K562 (cell line): ENCODE results near the gene PPP1R12B.

ENCODE experiments used
- POLR2A ChIP-seq: fragments of 450-650 bp; conservative IDR thresholded peaks from 2 replicates; pipeline ENCODE4 v1.6.1; 2016
- TF ChIP-seq, protein P1 (sequence below): fragments of 450-650 bp; IDR thresholded peaks from 2 replicates; pipeline ENCODE4 v1.6.1; 2016
- TF ChIP-seq, protein P2 (sequence below): sonication (generic); formaldehyde crosslinking; IDR thresholded peaks from 2 replicates; pipeline ENCODE4 v1.8.0; 2023; ENCODE audit warnings: mild to moderate bottlenecking, missing genetic modification reagents

DNA sequence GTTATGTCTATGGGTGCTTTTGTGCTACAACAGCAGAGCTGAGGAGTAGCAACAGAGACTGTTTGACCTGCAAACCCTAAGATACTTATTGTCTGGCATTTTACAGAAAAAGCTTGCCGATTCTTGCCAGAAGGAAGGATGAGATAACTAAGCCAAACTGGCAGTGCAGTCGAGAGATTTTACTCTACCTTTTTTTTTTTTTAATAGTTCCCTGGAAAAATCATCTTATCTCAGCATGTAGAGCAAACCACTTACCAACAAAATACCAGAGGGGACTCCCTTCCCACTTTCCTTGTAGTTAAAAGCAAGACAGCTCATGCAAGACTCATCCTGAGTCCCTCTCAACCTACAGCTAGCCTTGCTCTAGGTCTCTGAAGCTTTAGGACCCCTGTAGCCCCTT, 228.9 kb downstream of the PPP1R12B start:
- no peak for TF ChIP-seq POLR2A
- TF ChIP-seq, protein P1, sequence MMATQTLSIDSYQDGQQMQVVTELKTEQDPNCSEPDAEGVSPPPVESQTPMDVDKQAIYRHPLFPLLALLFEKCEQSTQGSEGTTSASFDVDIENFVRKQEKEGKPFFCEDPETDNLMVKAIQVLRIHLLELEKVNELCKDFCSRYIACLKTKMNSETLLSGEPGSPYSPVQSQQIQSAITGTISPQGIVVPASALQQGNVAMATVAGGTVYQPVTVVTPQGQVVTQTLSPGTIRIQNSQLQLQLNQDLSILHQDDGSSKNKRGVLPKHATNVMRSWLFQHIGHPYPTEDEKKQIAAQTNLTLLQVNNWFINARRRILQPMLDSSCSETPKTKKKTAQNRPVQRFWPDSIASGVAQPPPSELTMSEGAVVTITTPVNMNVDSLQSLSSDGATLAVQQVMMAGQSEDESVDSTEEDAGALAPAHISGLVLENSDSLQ = no peak
- TF ChIP-seq, protein P2, sequence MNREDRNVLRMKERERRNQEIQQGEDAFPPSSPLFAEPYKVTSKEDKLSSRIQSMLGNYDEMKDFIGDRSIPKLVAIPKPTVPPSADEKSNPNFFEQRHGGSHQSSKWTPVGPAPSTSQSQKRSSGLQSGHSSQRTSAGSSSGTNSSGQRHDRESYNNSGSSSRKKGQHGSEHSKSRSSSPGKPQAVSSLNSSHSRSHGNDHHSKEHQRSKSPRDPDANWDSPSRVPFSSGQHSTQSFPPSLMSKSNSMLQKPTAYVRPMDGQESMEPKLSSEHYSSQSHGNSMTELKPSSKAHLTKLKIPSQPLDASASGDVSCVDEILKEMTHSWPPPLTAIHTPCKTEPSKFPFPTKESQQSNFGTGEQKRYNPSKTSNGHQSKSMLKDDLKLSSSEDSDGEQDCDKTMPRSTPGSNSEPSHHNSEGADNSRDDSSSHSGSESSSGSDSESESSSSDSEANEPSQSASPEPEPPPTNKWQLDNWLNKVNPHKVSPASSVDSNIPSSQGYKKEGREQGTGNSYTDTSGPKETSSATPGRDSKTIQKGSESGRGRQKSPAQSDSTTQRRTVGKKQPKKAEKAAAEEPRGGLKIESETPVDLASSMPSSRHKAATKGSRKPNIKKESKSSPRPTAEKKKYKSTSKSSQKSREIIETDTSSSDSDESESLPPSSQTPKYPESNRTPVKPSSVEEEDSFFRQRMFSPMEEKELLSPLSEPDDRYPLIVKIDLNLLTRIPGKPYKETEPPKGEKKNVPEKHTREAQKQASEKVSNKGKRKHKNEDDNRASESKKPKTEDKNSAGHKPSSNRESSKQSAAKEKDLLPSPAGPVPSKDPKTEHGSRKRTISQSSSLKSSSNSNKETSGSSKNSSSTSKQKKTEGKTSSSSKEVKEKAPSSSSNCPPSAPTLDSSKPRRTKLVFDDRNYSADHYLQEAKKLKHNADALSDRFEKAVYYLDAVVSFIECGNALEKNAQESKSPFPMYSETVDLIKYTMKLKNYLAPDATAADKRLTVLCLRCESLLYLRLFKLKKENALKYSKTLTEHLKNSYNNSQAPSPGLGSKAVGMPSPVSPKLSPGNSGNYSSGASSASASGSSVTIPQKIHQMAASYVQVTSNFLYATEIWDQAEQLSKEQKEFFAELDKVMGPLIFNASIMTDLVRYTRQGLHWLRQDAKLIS (CRISPR knock-in tag) = no peak
